Measurements from ENCODE around the gene NSMCE4A. TPM values are rescaled to one million over a fixed set of nuclear protein-coding genes. Genes with fewer than 3 reads are reported as not detected.

NSMCE4A gene
- total RNA-seq, 1 donor from 2014 or later: 13.1 TPM

- Histone ChIP-seq H3K9me3 (ENCODE audit: insufficient read depth, low read depth, low read length) (no peaks in the 10 kb centered on the region), H3K4me3 (ENCODE audit: insufficient read depth, low read depth, low read length) (peak overlapping the region; percentile 72)
- FAIRE-seq: no peak
These were observed 46.5 kb downstream of the NSMCE4A start for GRCh38 chr10:121928528-121928884.

DNA sequence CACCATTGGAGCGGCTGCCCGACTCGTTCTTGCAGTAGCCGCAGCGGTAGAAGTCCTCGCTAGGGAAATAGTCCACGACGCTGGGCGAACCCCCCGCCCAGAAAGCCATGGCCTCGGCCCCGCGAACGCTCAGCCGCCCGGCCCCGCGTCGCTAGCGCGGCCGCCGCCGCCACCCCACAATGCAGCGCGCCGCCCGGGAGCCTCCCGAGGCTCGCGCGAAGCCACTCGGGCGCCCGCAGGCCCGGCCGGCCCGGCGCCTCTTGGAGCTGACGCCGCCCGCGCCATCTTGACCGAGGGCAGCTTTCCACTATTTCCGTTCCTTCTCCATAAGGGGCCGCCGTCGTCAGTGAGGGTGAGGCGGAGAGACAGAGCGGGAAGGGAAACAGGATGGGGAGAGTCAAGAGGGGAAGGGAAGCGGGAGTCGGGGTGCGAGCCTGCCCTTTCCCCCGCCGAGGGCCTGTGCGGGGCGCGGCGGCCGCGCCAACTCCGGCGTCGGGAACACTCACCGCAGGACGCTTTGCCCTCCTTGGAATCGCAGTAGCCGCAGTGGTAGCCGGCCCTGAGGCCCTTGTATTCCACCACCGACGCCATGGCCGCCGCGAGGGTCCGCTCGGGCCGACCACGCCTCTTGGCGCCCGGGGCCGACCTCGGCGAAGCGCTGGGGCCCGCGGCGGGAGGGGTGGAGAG is 47.0 kb downstream of the NSMCE4A start, which contains the start of gene ATE1:
TSS of gene ATE1 (minus strand) at position 191 of the 687 bp plus-strand sequence. CDS start at position 109, 82 bp downstream.
- Histone ChIP-seq H4K20me1 (ENCODE audit: insufficient read depth, low read length) (peaks cover 3% of the 10 kb centered on the region), H3K27ac (ENCODE audit: low read depth, low read length) (peak within 1 kb of the TSS; percentile 91), H3K4me1 (ENCODE audit: insufficient read depth, low read length) (peaks cover 5% of the 10 kb centered on the region), H3K4me3 (ENCODE audit: insufficient read depth, low read depth, low read length) (peak within 1 kb of the TSS; percentile 72), H3K9me3 (ENCODE audit: insufficient read depth, low read depth, low read length) (no peaks in the 10 kb centered on the region), H3K9ac (ENCODE audit: low read length) (peak within 1 kb of the TSS; percentile 95), H2AFZ (ENCODE audit: low read depth, low read length) (peak within 1 kb of the TSS; percentile 94), H3K27me3 (ENCODE audit: insufficient read depth, low read length) (no peaks in the 10 kb centered on the region), H3K4me2 (ENCODE audit: low read length) (peak within 1 kb of the TSS; percentile 89), H3K79me2 (ENCODE audit: insufficient read depth, low read length) (peaks cover 36% of the 10 kb centered on the region), H3K36me3 (ENCODE audit: insufficient read depth, low read length) (no peaks in the 10 kb centered on the region)
- H3K27ac Mint-ChIP-seq (ENCODE audit: unreplicated experiment): peak within 1 kb of the TSS; percentile 88
- peak within 1 kb of the TSS; percentile 89 for H3K4me3 Mint-ChIP-seq (ENCODE audit: unreplicated experiment)
- H3K36me3 Mint-ChIP-seq (ENCODE audit: low read depth, unreplicated experiment): no peaks in the 10 kb centered on the region
- TF ChIP-seq EZH2 (IDR thresholded peaks at IDR 0.05; ENCODE audit: insufficient read depth, low read length): no peak
- TF ChIP-seq, protein P1, sequence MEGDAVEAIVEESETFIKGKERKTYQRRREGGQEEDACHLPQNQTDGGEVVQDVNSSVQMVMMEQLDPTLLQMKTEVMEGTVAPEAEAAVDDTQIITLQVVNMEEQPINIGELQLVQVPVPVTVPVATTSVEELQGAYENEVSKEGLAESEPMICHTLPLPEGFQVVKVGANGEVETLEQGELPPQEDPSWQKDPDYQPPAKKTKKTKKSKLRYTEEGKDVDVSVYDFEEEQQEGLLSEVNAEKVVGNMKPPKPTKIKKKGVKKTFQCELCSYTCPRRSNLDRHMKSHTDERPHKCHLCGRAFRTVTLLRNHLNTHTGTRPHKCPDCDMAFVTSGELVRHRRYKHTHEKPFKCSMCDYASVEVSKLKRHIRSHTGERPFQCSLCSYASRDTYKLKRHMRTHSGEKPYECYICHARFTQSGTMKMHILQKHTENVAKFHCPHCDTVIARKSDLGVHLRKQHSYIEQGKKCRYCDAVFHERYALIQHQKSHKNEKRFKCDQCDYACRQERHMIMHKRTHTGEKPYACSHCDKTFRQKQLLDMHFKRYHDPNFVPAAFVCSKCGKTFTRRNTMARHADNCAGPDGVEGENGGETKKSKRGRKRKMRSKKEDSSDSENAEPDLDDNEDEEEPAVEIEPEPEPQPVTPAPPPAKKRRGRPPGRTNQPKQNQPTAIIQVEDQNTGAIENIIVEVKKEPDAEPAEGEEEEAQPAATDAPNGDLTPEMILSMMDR (IDR thresholded peaks at IDR 0.05; ENCODE audit: insufficient read depth, low read depth, low read length): no peak
- peak; percentile 83 for DNase-seq (ENCODE audit: low read depth)
- H3K9me3 Mint-ChIP-seq (ENCODE audit: unreplicated experiment): no peaks in the 10 kb centered on the region
- FAIRE-seq: no peak
- H3K4me1 Mint-ChIP-seq (ENCODE audit: low read depth, unreplicated experiment): peaks cover 4% of the 10 kb centered on the region
- no peaks in the 10 kb centered on the region for H3K27me3 Mint-ChIP-seq (ENCODE audit: low read depth, unreplicated experiment)

More at GRCh38 chr10:121928528-121928884, 46.5 kb downstream of the NSMCE4A start:
- peak overlapping the region; percentile 95 for H3K9ac ChIP-seq (ENCODE audit: low read length)
- Mint-ChIP-seq H3K27me3 (ENCODE audit: low read depth, unreplicated experiment) (no peaks in the 10 kb centered on the region), H3K27ac (ENCODE audit: unreplicated experiment) (peak overlapping the region; percentile 34), H3K9me3 (ENCODE audit: unreplicated experiment) (no peaks in the 10 kb centered on the region), H3K4me1 (ENCODE audit: low read depth, unreplicated experiment) (peaks cover 4% of the 10 kb centered on the region), H3K36me3 (ENCODE audit: low read depth, unreplicated experiment) (no peaks in the 10 kb centered on the region), H3K4me3 (ENCODE audit: unreplicated experiment) (peak overlapping the region; percentile 85)
- H4K20me1 ChIP-seq (ENCODE audit: insufficient read depth, low read length): no peaks in the 10 kb centered on the region
- H3K27ac ChIP-seq (ENCODE audit: low read depth, low read length): peak overlapping the region; percentile 91
- H3K4me2 ChIP-seq (ENCODE audit: low read length): peak overlapping the region; percentile 89
- H3K27me3 ChIP-seq (ENCODE audit: insufficient read depth, low read length): no peaks in the 10 kb centered on the region
- no peaks in the 10 kb centered on the region for H3K36me3 ChIP-seq (ENCODE audit: insufficient read depth, low read length)
- peak; percentile 11 for DNase-seq (ENCODE audit: low read depth)
- H3K79me2 ChIP-seq (ENCODE audit: insufficient read depth, low read length): peaks cover 31% of the 10 kb centered on the region
- peak overlapping the region; percentile 94 for H2AFZ ChIP-seq (ENCODE audit: low read depth, low read length)
- TF ChIP-seq, protein P1 (IDR thresholded peaks at IDR 0.05; ENCODE audit: insufficient read depth, low read depth, low read length): no peak
- no peak for TF ChIP-seq EZH2 (IDR thresholded peaks at IDR 0.05; ENCODE audit: insufficient read depth, low read length)
- peaks cover 5% of the 10 kb centered on the region for H3K4me1 ChIP-seq (ENCODE audit: insufficient read depth, low read length)

All from astrocyte (in vitro differentiated cells and primary cell).